Activated B cell treated with CpG ODN at 0.5 μM for 24 hours (primary cell): ENCODE data around the gene PSME1. TPM values are rescaled to one million over a fixed set of nuclear protein-coding genes. Genes with fewer than 3 reads are reported as not detected.

ENCODE experiments used
- ATAC-seq: fragments of 200-7000 bp; cut with Tn5 transposase; one replicate; pipeline ENCODE4 v1.10.0; 2021; ENCODE audit warnings: low read depth, mild to moderate bottlenecking, moderate library complexity
- CTCF ChIA-PET: fragments of 350-600 bp; sonication (Branson Sonifier 250); formaldehyde crosslinking; loops from one replicate; lab custom pipeline; 2021; ENCODE audit warnings: antibody characterized with exemption; lab: Charles Lee
- POLR2A ChIA-PET: fragments of 350-600 bp; sonication (Branson Sonifier 250); formaldehyde crosslinking; loops from one replicate; lab custom pipeline; 2021; ENCODE audit warnings: antibody characterized with exemption; lab: Charles Lee
- DNase-seq: peaks from one replicate; pipeline ENCODE4 v3.0.0; 2022
- H3K27ac Mint-ChIP-seq: one replicate; pipeline ENCODE4 v1.8.0; 2020; ENCODE audit warnings: mixed read lengths
- H3K27me3 Mint-ChIP-seq: one replicate; pipeline ENCODE4 v1.8.0; 2021; ENCODE audit warnings: mixed read lengths
- H3K36me3 Mint-ChIP-seq: one replicate; pipeline ENCODE4 v1.8.0; 2021; ENCODE audit warnings: low read depth, mixed read lengths
- H3K4me1 Mint-ChIP-seq: one replicate; pipeline ENCODE4 v1.8.0; 2021; ENCODE audit warnings: mixed read lengths
- H3K4me3 Mint-ChIP-seq: one replicate; pipeline ENCODE4 v1.8.0; 2020; ENCODE audit warnings: mild to moderate bottlenecking, mixed read lengths
- H3K9me3 Mint-ChIP-seq: one replicate; pipeline ENCODE4 v1.8.0; 2020; ENCODE audit warnings: mixed read lengths
- CTCF ChIP-seq: fragments of 200-600 bp; IDR thresholded peaks from one replicate; pipeline ENCODE4 v1.8.0; 2022; ENCODE audit warnings: antibody characterized with exemption, mild to moderate bottlenecking
- intact Hi-C: fragments of 100-400 bp; cut with micrococcal nuclease; formaldehyde crosslinking; loops from one replicate; pipeline ENCODE4 v1.15.1; 2024
- total RNA-seq: library from RNA; stranded (reverse); gene quantifications from 2 replicates; pipeline ENCODE4 v1.2.3, GENCODE V29; 2022

Gene PSME1
- total RNA-seq, 1 donor from 2014 or later: 406 TPM

GRCh38 chr14:24092110-24092504, 43.9 kb upstream of the PSME1 start:
- Mint-ChIP-seq H3K27ac (peak overlapping the region; percentile 99), H3K27me3 (no peaks in the 10 kb centered on the region), H3K9me3 (no peaks in the 10 kb centered on the region), H3K4me1 (peaks cover 31% of the 10 kb centered on the region), H3K4me3 (peak overlapping the region; percentile 20), H3K36me3 (peaks cover 20% of the 10 kb centered on the region)
- intact Hi-C loops: loop anchor here (10.0 kb wide), 1 partner anchor 537 kb away; the partner anchor contains the start of genes THTPA and ZFHX2
- ChIA-PET CTCF (interaction anchor here (0.8 to 7.9 kb wide), 13 partner anchors 10 to 78 kb away, joined by 3 to 138 read pairs (median 5); partner anchors contain the start of genes CARMIL3, DCAF11, IRF9 and NRL), POLR2A (interaction anchor here (0.9 to 7.4 kb wide), 8 partner anchors 11 to 150 kb away, joined by 3 to 138 read pairs (median 40); partner anchors contain the start of genes DCAF11, IRF9, NRL and TINF2)
- ATAC-seq: no peak
- TF ChIP-seq CTCF: no peak
- DNase-seq: no peak

- no peak for DNase-seq
- intact Hi-C loops: loop anchor here (10.0 kb wide), 1 partner anchor 538 kb away; the partner anchor contains the start of genes THTPA and ZFHX2
- Mint-ChIP-seq H3K36me3 (peaks cover 21% of the 10 kb centered on the region), H3K4me3 (peak overlapping the region; percentile 99), H3K27me3 (no peaks in the 10 kb centered on the region), H3K4me1 (peaks cover 31% of the 10 kb centered on the region), H3K9me3 (no peaks in the 10 kb centered on the region), H3K27ac (peak overlapping the region; percentile 99)
- ChIA-PET CTCF (interaction anchor here (0.8 to 7.9 kb wide), 16 partner anchors 10 to 215 kb away, joined by 3 to 138 read pairs (median 4); partner anchors contain the start of genes CARMIL3, CIDEB, DCAF11 and IRF9), POLR2A (interaction anchor here (0.5 to 7.4 kb wide), 14 partner anchors 12 to 205 kb away, joined by 3 to 138 read pairs (median 23); partner anchors contain the start of genes DCAF11, DHRS4L2, EMC9 and IRF9)
- no peak for ATAC-seq
- no peak for TF ChIP-seq CTCF
These were observed 43.3 kb upstream of the PSME1 start for GRCh38 chr14:24092505-24093206.

DNA sequence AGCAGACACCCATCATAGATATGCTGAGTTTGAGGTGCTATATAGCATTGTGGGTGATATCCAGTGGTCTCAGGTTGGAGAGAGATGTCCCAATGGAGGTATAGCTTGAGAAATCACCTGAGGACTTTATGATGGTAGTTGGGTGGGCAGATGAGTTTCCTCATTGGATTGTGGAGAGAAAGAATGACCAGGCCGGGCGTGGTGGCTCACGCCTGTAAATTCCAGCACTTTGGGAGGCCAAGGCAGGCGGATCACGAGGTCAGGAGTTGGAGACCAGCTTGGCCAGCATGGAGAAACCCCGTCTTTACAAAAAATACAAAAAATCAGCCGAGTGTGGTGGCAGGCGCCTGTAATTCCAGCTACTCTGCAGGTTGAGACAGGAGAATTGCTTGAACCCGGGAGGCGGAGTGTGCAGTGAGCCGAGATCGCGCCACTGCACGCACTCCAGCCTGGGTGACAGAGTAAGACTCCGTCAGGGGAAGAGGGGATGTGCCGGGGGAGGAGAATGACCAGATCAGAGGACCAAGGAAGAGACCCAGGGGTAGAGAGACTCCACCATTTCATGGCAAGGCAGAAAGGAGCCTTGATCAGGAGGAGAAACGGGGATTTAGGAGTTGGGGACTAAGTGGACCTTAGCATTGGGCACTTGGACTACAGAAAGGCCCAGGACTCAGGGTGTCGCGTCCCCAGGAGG, 42.6 kb upstream of the PSME1 start:
- peak overlapping the region; percentile 99 for H3K27ac Mint-ChIP-seq
- no peak for ATAC-seq
- H3K27me3 Mint-ChIP-seq: no peaks in the 10 kb centered on the region
- POLR2A ChIA-PET: interaction anchor here (0.5 to 7.4 kb wide), 34 partner anchors 8 to 1175 kb away, joined by 3 to 138 read pairs (median 8); partner anchors contain the start of genes CARMIL3, CBLN3, CHMP4A and DCAF11
- CTCF ChIA-PET: interaction anchor here (0.9 to 7.9 kb wide), 15 partner anchors 11 to 215 kb away, joined by 3 to 138 read pairs (median 5); partner anchors contain the start of genes CARMIL3, CIDEB, IRF9 and PSME2
- no peaks in the 10 kb centered on the region for H3K9me3 Mint-ChIP-seq
- intact Hi-C loops: loop anchor here (10.0 kb wide), 1 partner anchor 539 kb away; the partner anchor contains the start of genes THTPA and ZFHX2
- no peak for TF ChIP-seq CTCF
- peak overlapping the region; percentile 99 for H3K4me3 Mint-ChIP-seq
- peaks cover 28% of the 10 kb centered on the region for H3K36me3 Mint-ChIP-seq
- DNase-seq: no peak
- H3K4me1 Mint-ChIP-seq: peaks cover 31% of the 10 kb centered on the region

- ATAC-seq: peak; percentile 69
- TF ChIP-seq CTCF: no peak
- POLR2A ChIA-PET: interaction anchor here (0.6 to 7.4 kb wide), 36 partner anchors 8 to 1205 kb away, joined by 3 to 138 read pairs (median 7); partner anchors contain the start of genes CARMIL3, CBLN3, CHMP4A and DCAF11
- Mint-ChIP-seq H3K27ac (peak within 1 kb of the TSS; percentile 99), H3K4me3 (peak within 1 kb of the TSS; percentile 99), H3K27me3 (no peaks in the 10 kb centered on the region), H3K4me1 (peaks cover 31% of the 10 kb centered on the region), H3K9me3 (no peaks in the 10 kb centered on the region), H3K36me3 (peaks cover 34% of the 10 kb centered on the region)
- CTCF ChIA-PET: interaction anchor here (1.0 to 7.9 kb wide), 7 partner anchors 11 to 214 kb away, joined by 3 to 138 read pairs (median 8); partner anchors contain the start of genes CIDEB, IRF9, PSME2 and RNF31
- intact Hi-C loops: loop anchor here (1.0 to 10.0 kb wide), 9 partner anchors 13 to 539 kb away; partner anchors contain the start of genes CHMP4A, EMC9, PSME1 and RNF31
- DNase-seq: peak; percentile 76
These were observed 41.8 kb upstream of the PSME1 start, which contains the start of gene PCK2 for GRCh38 chr14:24093901-24094840. TSS of gene PCK2 (plus strand) at chr14:24094311. CDS start at chr14:24094406, 95 bp downstream.
